GM18951 (cell line): ENCODE results near the gene GNB1L.
"Not testable (repeated sequence)": the region's sequence is repeated elsewhere in the genome, so short reads cannot be mapped to it uniquely, and the experiment has no call there.

ENCODE experiments used
- POLR2A ChIP-seq: IDR thresholded peaks from 4 replicates; pipeline ENCODE4 v1.6.1; 2011; ENCODE audit warnings: mild to moderate bottlenecking; ENCODE audit not compliant: insufficient read length, insufficient read depth; ENCODE audit errors: extremely low read depth
- in situ Hi-C: fragments of 300-500 bp; cut with MboI; formaldehyde crosslinking; loops from one replicate; pipeline ENCODE4 v1.12.0; 2022; ENCODE audit warnings: low sequenced_read_pairs, mixed read lengths, inconsistent platforms; ENCODE audit not compliant: unreplicated experiment

The GNB1L gene

DNA sequence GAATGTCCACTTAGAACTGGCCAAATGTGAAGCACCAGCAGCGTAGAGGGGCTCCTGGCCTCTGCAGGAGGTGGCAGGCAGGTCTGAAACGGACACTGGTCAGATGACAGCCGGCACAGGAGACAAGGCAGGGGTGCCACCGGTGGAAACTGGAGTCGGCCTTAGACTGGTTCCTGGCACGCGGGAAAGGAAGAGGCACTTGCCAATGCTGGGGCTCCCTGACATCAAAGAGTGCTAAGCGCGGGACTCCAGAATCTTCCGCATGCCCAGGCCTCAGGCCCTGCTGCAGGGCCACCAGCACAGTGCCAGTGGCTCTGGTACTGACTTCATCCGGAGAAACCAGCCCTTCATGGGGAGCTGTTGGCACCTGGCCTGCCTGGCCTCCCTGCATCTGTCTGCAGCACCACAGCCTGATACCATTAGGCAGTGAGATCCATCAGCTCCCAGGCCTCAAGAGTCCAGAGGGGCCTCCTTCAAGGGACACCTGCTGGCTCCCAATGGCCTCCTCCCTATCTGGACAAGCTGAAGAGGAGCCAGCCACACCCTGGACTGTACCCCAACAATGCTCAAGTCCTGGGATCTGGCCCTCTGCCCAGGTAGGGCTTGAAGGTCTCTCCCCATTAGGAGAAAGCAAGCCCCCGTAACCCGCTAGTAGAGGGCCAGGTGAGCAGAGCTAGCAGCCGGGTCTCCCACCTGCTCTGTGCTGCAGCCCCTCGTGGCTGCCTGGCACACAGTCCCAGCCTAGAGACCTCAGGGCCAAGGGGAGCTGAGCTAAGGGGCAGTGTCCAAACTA, 29.7 kb upstream of the GNB1L start:
- in situ Hi-C loops, result no loop called here

DNA sequence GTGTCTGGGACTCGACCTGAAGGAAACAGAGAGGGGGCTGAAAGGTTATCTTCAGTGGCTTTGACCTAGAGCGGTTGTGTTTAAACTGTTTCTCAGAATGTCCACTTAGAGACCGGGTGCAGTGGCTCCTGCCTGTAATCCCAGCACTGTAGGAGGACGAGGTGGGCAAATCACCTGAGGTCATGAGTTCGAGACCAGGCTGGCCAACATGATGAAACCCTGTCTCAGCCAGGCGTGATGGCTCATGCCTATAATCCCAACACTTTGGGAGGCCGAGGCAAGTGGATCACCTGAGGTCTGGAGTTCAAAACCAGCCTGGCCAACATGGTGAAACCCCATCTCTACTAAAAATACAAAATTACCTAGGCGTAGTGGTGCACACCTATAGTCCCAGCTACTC, 28.8 kb upstream of the GNB1L start:
- in situ Hi-C loops, result not testable (repeated sequence)

More for the DNA sequence above, 29.7 kb upstream of the GNB1L start:
- no peak for TF ChIP-seq POLR2A

DNA sequence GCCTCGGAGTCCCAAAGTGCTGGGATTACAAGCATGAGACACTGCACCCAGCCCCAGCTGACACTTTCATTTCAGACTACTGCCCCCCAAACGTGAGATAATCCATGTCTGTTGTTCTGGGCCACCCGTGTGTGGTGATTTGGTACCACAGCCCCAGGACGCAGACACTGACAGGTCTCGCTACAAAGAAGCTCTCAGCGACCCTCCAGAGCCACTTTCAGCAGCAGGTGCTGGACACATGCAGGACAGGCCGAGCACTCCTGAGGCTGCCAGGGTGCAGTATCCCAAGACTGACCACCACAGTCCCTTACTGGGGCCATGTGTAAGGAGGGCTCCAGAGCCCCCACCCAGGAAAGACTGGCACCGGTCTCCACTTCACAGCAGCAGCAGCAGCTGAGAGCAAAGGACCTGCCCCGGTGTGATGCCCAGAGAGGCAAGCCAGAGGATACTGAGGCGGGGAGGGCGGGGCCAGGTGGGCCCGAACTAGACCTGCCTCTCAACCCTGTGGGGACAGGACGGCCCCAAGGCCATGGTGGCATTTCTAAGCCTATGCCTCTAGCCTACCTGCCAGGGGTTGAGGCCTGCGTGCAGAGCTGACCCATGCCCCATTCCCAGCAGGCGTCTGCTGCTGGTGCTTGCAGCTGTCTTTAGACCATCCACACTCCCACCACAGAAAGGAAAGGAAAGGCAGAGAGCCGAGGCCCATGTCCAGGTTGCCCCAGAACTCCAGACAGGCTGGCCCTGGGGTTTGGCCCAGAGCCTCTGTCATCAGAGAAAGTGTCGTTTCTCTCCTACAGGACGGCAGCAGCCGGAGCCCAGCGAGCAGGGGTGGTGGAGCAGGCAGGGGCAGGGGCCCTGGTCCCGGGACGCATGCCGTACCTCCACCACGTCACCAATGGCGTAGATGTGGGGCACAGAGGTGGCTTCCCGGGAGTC, 28.0 kb upstream of the GNB1L start:
- no peak for TF ChIP-seq POLR2A
- in situ Hi-C loops, result no loop called here

DNA sequence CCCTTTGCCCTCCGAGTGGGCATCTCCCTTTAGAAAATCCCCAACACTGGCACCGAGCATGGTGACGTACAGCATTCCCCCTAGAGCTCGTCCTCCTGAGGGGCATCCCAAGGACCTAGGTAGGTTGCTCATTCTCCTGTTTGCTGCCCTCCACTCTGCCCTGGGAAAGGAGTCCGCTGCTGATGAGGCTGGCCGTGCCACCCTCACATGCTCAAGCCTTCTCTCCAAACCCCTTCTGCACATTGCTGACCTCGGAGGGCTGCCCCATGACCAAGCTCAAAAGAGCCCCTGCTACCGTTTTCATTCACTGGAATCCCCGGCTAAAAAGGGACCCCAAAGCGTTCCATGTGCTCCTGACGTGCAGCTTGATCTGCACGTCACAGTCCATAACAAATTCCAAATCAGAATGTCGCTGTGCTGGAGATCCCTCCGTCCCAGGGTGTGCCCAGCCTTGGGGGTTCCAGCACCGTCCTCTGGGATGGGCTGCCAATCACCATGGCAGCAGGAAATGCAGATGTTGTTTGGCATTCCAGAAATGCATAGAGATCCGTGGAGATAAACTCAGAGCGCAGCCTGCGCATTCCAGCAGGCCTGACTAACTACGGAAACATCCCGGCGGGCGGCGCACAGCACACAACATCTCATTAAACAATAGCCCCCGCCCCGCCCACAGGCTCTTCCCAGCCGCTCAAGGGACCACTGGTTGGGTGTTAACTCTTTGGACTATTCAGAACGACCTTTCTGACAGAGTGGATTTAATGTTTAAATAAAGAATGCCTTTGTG, 26.3 kb upstream of the GNB1L start:
- TF ChIP-seq POLR2A, result no peak
- in situ Hi-C loops, result no loop called here

DNA sequence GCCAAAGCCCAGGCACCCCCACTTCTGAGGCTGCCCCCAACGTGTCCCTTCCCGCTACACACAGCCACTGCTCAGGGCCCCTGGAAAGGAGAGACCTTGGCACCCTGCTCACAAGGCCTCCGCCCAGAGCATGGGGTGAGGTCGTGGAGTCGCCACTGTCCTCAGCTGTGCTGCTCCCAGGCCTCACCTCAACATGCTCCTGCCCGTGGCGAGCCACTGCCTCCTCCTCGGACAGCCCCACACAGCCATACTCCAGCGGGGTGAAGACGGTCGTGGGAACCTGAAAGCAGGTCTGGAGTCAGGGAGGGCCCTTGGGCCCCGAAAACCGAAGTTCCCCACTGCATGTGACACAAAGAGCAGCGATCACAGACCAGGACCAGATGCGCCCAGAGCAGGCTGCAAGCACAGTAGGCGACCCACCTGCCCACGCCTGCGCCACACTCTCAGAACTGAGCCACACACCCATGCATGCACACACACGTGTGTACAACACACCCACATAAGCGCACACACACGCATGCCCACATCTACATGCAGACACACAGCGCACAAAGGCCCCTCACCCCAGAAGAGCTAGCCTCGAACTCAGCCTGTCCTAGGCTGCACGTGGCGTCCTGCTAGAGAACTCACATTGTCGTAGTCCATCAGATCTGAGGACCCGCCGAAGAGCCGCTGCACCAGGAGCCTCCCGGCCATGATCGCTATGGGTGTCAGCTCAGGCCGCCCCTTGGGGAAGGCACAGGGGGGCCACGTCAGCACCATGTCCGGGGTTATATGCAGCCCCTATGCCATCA, 25.5 kb upstream of the GNB1L start:
- no peak for TF ChIP-seq POLR2A
- in situ Hi-C loops, result no loop called here

DNA sequence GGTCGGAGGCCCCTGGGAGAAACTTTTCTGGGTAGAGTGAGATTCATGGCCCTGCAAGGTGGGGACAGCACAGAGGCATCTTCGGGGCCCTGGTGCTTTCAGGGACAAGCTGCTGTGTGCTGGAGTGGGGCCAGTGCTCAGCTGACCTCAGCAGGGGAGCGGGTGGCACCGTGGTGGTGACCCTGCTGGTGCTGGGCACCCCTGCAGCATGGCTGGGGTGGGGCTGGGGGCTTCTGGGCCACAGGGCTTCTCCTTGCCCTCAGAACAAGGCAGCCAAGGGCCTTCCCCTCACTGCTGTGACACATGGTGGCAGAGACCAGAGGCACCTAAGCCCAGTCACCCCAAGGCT, 24.9 kb upstream of the GNB1L start:
- TF ChIP-seq POLR2A, result no peak
- in situ Hi-C loops, result no loop called here

DNA sequence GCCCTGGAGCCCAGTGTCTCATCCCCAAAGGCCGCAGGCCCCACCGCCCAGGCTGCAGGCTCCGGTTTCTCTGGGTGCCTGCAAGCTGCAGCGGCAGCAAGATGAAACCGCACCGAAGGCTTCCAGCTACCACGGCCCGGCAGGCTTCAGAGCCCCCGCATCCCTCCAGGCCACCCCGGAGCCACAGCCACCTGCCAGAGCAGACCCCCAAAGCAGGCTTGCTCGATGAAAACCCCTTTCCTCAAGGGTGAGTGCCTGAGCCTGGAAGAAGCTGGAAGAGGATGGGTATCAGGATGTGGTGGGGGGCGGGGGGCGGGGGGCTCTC, 24.5 kb upstream of the GNB1L start:
- in situ Hi-C loops, result no loop called here
- no peak for TF ChIP-seq POLR2A

DNA sequence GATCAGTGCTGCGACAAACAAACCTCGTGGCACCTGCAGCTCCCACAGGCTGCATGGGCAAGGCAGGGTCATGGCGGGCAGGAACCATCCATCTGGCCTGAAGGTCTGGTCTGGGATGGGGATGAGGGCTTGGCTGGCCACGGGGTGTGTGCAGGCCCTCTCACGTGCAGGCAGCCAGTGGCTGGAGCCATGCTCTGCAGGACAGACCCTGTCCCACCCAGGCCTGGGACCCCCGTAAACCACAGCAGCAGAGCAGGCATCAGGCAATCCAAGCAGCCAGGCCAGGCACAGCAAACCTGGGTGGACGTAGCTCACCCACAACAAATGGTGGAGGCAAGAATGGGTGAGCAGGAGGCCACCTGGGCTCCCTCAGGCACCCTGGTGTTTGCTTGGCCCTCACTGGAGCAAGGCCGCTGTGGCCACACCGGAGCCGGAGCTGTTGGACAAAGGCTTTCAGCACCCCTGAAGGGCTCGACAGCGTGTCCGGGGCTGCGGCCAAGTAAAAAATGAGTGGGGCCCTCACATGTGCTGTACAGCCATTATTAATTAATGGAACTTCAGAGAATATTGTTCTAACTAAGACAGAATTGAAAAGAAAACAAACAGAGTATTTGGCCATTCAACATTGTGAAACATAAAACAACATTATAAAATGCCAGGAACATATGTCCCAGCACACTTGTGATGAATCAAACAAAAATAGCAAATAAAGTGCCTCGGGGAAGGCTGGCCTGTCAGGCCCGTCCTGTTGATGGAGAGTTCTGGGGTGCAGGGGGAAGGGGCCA, 24.0 kb upstream of the GNB1L start:
- no peak for TF ChIP-seq POLR2A
- in situ Hi-C loops, result no loop called here

DNA sequence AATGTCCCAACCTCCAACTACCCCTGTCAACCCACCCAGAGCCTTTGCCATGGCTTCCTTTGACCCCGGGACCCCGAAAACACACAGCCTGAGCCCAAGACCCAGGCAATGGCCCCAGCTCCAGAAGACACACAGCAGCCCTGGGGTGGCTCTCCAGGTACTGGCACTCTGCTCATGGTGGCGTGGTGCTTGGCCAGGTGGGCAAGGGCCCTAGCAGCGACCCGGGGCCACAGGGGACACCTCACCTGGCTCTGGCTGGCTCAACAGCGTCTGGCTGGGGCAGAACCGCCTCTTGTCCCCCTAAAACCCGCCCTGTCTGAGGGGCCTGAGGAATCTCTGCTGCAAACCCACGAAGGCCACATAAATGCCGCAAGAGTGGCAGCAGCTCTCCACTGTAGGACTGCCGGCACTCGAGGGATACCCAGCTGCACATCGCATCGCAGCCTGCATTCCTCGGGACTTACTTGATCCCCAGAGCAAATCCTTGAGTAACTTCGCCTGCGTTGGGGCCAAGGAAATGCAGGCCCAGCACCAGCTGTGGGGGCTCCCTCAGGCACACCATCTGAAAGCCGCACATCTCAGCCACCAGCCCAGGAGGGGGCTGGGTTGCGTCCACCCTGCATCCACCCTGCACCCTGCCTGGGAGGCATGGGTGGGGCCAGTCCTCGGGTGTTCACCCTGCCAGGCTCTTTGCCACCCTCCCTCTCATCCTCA, 23.1 kb upstream of the GNB1L start:
- TF ChIP-seq POLR2A, result no peak
- in situ Hi-C loops, result no loop called here

DNA sequence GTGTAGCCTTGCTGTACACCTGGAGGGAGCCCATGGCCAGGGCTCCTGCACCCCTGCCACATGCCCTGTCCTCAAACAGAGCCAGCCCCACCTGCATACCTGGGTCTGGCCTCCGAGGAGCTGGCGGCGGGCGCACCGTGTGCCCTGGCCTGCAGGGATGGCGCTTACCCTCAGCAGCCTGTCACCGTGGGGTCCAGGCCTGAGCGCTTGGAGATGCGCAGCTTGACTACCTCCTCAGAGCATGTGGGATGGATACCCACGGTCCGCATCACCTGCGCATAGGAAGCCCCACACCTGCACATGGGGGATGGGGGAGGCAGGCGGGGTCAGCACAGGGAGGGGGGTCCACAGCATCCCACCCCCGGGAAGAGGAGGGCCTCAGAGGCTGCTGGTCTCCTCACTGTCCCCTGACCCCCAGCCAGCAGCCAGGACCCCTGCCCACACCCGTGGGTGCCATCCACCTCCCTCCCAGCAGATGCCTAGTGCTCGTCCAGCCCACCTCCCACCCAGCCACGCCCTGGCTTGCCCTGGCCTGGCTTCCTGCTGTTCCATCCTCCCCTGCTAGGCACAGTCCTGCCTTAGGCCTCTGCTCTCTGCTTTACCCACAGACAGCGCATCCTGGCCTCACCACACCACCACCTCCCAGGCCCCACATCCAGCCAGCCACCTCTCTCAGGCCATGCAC, 22.4 kb upstream of the GNB1L start:
- in situ Hi-C loops, result no loop called here
- no peak for TF ChIP-seq POLR2A

DNA sequence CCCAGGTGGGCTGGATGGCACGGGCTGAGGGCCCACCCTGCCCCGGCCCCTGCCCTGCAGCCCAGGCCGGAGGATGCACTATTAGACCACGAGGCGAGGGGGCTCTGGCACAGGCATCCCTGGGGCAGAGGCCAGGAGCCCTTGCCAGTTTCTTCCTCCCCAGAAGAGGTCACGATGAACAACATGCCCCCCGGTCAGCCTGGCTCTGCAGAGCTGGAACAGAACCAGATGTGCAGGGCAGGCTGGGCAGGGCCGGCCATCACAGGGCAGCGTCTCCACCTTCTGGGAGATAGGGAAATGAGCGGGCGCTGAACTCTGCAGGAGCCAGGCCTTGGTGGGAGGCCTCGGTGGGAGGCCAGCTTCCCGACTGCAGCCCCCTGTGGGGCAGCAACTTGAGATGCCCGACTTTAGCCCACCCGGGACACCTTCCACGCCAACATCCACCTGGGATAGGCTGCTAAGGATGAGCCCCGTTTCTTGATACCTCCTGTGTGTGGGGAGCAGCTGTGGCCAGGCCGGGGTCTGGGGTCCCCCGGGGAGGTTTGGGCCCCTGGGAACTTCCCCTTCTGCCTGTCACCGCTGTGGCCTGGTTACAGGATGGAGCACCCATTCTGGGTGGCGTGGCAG, 21.8 kb upstream of the GNB1L start:
- no peak for TF ChIP-seq POLR2A
- in situ Hi-C loops, result no loop called here
